AG10803 (cell line): ENCODE results near the gene CCL18.
"Not testable (repeated sequence)": the region's sequence is repeated elsewhere in the genome, so short reads cannot be mapped to it uniquely, and the experiment has no call there.

ENCODE experiments used
- DNase-seq: peaks from one replicate; pipeline ENCODE4 v3.0.0; 2010; ENCODE audit warnings: low read depth
- H3K4me3 ChIP-seq: 2 replicates; pipeline ENCODE4 v1.5.1; 2011; ENCODE audit warnings: mild to moderate bottlenecking, low read length, control low read depth
- TF ChIP-seq, protein P1 (sequence below): conservative IDR thresholded peaks from 2 replicates; pipeline ENCODE4 v1.5.1; 2011; ENCODE audit warnings: mild to moderate bottlenecking, low read length, control low read depth, inconsistent platforms

Gene CCL18

DNA sequence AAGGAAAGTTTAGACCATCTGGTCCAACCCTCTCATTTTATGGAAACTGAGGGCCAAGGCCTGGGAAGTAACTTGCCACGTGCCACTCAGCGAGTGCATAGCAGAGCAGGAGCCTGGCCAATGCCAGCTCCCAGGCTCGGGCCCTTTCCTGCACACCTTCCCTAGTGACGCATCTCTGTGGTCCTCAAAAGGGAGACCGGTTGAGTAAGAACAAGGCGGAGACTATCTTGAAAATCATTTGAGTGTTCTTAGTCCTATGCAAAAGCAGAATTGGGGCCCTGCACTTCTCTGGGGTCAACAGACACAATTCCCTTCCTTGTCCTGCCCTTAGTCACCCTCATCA is 42.4 kb downstream of the CCL18 start:
- H3K4me3 ChIP-seq: no peak overlapping the region
- no peak for DNase-seq
- TF ChIP-seq, protein P1, sequence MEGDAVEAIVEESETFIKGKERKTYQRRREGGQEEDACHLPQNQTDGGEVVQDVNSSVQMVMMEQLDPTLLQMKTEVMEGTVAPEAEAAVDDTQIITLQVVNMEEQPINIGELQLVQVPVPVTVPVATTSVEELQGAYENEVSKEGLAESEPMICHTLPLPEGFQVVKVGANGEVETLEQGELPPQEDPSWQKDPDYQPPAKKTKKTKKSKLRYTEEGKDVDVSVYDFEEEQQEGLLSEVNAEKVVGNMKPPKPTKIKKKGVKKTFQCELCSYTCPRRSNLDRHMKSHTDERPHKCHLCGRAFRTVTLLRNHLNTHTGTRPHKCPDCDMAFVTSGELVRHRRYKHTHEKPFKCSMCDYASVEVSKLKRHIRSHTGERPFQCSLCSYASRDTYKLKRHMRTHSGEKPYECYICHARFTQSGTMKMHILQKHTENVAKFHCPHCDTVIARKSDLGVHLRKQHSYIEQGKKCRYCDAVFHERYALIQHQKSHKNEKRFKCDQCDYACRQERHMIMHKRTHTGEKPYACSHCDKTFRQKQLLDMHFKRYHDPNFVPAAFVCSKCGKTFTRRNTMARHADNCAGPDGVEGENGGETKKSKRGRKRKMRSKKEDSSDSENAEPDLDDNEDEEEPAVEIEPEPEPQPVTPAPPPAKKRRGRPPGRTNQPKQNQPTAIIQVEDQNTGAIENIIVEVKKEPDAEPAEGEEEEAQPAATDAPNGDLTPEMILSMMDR: no peak

DNA sequence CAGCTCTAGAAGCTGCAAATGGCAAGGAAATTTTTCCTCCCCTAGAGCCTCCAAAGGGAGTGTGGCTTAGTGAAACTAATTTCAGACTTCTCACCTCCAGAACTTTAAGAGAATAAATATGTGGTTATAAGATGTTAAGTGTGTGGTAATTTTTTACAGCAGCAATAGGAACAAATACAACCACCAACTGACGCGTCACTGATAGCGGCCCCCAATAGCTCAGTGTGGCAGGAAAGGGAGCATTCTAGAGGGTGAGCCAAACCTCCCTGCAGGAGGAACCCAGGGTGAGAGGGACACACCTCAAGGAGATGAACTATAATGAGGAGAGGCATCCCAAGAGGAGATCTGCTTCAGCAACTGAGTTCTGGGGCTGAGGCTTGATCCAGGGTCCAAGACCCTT is 43.6 kb downstream of the CCL18 start:
- TF ChIP-seq, protein P1: no peak
- no peak overlapping the region for H3K4me3 ChIP-seq
- no peak for DNase-seq

DNA sequence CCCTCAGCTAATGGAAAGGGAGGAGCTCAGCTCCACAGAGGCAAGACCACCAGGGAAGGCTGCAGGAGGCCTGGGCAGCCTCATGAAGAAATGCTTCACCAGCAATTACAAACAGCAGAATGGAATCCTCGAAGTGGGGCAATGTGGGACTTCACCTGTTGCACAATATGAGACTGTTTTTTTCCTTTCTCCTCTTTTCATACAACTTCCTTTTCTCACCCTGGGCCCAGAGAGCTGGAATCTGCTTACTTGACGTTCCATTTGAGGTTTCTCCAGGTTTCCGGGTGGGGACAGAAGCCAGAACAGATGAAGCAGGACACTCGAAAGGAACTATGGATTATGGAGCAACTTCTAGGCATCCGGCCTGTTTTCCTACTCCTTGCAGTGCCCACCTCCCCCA is 44.2 kb downstream of the CCL18 start:
- DNase-seq, H3K4me3 ChIP-seq: not testable (repeated sequence)

DNA sequence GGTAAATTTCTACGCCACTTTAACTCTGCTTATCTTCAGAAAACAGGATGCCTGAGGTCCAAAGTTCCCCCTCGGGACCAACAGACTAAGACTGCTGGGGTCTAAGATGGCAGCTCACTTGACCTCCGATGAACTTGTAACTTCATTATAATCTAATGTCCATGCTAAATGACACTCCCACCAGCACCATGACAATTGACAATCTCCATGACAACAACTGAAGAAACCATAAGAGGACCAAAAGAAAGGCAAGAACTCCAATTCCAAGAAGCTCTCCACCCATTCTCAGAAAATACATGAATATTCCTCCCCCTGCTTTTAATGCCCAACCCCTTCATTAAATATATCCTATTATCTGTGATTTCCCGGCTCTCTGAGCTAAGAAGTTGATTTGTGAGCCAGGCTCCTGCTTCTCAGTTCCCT is 47.0 kb downstream of the CCL18 start:
- H3K4me3 ChIP-seq: no peak overlapping the region
- TF ChIP-seq, protein P1: no peak
- no peak for DNase-seq

DNA sequence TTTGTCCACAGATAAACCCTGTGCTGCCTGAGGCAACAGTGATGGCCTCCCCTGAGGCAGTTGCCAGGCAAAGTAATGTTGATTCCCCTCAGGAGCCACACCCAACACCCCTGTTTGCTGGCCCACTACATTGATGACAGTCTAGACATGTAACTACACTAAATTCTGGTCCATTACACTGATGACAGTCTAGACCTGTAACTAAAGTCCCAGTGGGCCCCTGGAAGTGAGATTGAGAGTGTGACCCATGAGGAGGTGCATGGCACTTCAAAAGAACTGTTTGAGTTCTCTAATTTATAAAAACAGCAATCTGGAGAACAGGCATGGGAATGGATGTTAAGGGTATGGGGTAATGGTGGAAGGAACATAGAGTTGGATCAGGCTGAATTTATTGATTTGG is 48.5 kb downstream of the CCL18 start:
- TF ChIP-seq, protein P1: no peak
- H3K4me3 ChIP-seq: no peak overlapping the region
- DNase-seq: no peak

DNA sequence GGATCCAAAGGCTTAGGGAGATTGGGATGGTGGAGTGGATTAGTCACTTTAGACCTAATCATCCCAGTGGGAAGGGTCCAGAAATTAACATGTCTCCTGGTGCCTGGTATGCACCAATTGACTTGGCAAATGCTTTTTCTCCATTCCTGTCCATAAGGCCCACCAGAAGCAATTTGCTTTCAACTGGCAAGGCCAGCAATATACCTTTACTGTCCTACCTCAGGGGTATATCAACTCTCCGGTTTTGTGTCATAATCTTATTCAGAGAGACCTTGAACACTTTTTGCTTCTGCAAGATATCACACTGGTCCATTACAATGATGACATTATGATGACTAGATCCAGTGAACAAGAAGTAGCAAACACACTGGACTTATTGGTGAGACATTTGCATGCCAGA is 49.1 kb downstream of the CCL18 start:
- DNase-seq, H3K4me3 ChIP-seq: not testable (repeated sequence)

DNA sequence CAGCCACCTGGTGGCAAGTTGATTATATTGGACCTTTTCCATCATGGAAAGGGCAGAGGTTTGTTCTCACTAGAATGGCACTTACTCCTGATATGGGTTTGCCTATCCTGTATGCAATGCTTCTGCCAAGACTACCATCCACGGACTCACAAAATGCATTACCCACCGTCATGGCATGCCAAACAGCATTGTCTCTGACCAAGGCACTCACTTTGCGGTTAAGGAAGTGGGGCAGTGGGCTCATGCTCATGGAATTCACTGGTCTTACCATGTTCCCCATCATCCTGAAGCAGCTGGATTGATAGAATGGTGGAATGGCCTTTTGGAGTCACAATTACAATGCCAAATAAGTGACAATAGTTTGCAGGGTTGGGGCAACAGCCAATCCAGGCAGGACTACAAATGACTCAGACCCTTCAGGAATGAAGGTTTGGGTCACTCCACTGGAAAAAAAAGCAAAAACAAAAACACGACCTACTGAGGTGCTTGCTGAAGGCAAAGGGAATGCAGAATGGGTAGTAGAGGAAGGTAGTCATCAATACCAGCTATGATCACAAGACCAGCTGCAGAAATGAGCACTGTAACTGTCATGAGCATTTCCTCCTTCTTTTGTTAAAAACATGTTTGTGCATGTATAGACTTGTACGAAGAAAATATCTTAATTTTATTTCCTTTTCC is 51.0 kb downstream of the CCL18 start:
- not testable (repeated sequence) for H3K4me3 ChIP-seq, DNase-seq

DNA sequence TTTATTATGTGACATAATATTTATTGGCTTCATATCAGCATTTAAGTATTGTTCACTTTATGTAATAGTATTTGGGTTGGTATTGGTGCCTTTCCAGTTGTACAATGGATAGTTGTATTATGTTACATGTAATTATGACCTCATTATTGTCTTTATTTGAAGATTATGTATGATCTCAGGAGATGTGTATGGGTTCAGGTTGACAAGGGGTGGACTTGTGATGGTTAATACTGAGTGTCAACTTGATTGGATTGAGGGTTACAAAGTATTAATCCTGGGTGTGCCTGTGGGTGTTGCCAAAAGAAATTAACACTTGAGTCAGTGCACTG is 51.5 kb downstream of the CCL18 start:
- H3K4me3 ChIP-seq, DNase-seq: not testable (repeated sequence)

DNA sequence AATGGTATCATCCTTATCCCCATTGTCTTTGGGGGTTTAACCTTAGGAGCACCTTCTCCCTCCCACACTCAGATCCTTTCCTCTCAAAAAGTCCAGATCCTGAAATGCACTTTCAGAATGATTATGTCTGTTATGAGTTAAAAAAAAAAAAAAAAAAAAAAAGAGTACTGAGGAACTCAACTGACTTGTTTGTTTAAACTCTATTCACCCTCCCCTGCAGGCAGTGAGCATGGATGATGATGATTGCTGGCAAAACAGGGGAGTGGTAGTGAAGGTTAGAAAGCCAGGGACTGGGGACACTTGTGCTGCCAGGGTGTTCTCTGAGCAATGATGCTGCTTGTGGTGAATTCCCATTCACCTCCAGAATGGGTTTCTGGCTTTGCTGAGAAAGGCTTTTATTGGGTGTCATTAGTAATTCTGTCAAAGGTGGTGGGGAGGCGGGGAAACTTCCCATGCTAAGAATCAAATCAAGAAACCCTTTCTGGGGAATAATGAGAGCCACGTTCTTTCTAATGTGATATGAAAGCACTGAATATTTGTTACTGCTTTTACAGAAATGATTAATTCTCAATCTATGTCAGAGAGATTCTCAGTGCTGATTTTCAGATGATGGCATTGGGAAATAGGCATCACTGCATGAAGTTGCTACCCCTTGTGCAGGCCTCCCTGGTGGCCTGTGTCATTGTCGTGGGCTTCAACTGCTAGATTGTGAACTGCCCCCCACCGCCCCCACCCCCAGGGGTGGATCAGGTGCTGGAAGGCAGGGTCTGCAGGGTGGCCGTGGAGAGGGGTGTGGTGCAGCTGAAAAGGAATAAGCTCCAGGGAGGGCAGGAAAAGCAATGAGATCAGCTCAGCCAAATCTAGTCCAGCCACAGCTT is 53.7 kb downstream of the CCL18 start:
- H3K4me3 ChIP-seq: no peak overlapping the region
- TF ChIP-seq, protein P1: no peak
- DNase-seq: no peak
